Measurements from ENCODE around the gene KREMEN1. TPM values are rescaled to one million over a fixed set of nuclear protein-coding genes. Genes with fewer than 3 reads are reported as not detected.

The KREMEN1 gene
- total and polyA plus RNA-seq, 2 of the 4 experiments (the other 2 are of a cell fraction): 2.9 to 4.6 TPM

DNA sequence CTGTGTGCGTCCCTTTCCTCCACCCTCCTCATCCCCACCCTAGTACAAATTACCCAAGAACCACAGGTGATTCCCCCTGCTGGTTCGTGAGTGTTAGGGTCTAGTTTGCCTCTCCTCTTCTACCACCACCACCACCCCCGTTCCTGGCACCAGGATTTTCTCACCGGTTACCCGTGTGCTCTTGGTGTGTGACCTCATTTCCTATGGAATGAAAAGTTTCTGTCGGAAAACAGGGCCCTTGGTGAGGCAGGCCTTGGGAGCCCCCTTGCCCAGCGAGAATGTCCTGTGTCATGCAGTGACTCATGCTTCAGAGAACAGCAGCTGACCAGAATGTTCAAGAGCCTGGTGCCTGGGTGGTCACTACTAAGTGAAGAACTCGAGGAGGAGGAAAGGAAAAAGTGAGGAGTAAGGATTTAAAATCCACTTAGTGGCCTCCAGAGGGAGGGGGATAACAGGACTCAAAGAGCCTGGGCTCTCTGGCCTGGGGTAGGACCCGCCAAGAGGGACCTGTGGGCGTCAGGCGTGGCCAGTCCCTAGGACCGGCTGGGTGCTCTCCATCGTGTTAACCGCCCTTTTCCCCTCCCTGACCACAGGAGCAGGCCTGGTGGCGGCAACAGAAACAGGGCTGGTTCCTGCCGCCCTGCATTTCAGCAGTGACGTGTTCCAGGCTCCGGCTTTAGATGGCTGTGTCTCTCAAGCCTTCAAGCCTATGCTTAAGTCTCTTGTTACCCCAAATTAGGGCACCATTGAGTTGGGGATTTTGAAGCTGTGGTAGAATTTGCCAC lies 41.4 kb upstream of the KREMEN1 start (continued):
- TF ChIP-seq MXI1 (IDR thresholded peaks at IDR 0.05; ENCODE audit: borderline replicate concordance, low read depth, low read length) (no peak), CHD1 (IDR thresholded peaks at IDR 0.05; ENCODE audit: low read depth, low read length) (peak; percentile 59; the same call in 1 of the 2 replicates), SMC3 (IDR thresholded peaks at IDR 0.05; ENCODE audit: low read depth, low read length) (no peak)

DNA sequence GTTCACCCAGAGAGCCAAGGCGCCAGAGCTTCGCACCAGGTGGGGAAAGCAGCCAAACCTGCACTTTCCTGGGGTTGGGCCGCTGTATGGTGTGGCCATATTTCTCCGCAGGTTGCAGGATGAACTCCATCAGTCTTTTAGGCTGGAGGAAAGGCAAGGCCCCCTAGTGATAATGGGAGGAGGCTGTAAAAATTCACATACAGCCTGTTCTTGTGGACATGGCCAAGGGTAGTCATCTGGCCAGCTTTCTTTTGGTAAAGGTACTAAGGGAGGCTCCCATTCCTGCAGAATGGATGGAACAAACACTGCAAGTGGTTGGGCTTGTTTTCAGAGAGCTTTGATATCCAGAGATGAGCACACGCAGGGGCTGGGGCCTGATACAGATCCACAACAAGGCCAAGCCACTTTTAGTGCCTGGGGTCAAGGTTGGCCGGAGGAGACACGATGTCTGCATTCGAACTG lies 40.8 kb upstream of the KREMEN1 start:
- ATAC-seq (ENCODE audit: low read depth): no peak
- Histone ChIP-seq H2BK15ac (ENCODE audit: low read depth, low read length) (peak overlapping the region; percentile 89; the same call in 2 of the 3 replicates), H3K4me1 (ENCODE audit: control insufficient read depth, insufficient read depth, low read length) (peaks cover 18% of the 10 kb centered on the region), H3K27ac (ENCODE audit: insufficient read depth, low read length) (peak overlapping the region; percentile 87), H4K91ac (ENCODE audit: insufficient read depth, low read depth, low read length) (peak overlapping the region; percentile 93), H4K8ac (ENCODE audit: low read depth in 2 of 2, low read length in 2 of 2) (peak overlapping the region; percentile 74 to 90), H2AK5ac (ENCODE audit: low read depth, low read length) (peak overlapping the region; percentile 82), H3K36me3 (ENCODE audit: control insufficient read depth, insufficient read depth, low read length) (no peaks in the 10 kb centered on the region), H3K9ac (ENCODE audit: low read depth, low read length) (peak overlapping the region; percentile 31; the same call in 1 of the 2 replicates), H3K56ac (ENCODE audit: extremely low read depth, insufficient read depth, low read length) (peak overlapping the region; percentile 75; the same call in 1 of the 2 replicates), H2BK5ac (ENCODE audit: low read depth, low read length, poor library complexity, severe bottlenecking) (peak overlapping the region; percentile 90), H3K18ac (ENCODE audit: low read depth, low read length) (peak overlapping the region; percentile 78), H2AFZ (replicated peaks; ENCODE audit: low read length, poor library complexity) (peak overlapping the region; percentile 90), H4K20me1 (ENCODE audit: insufficient read depth, low read length) (no peaks in the 10 kb centered on the region), H2BK20ac (ENCODE audit: low read depth, low read length) (peak overlapping the region; percentile 89), H3K79me1 (ENCODE audit: low read depth in 1 of 2, low read length in 2 of 2) (peaks cover 17 to 27% of the 10 kb centered on the region in 2 experiments; a peak in 3 of 4 replicates), H3K14ac (replicated peaks; ENCODE audit: low read depth, low read length) (peak overlapping the region; percentile 81), H4K5ac (ENCODE audit: low read depth, low read length) (peak overlapping the region; percentile 83), H3K4me2 (ENCODE audit: low read depth, low read length) (peak overlapping the region; percentile 66), H3K23ac (ENCODE audit: low read depth, low read length) (peak overlapping the region; percentile 61), H3K9me3 (ENCODE audit: control insufficient read depth, insufficient read depth, low read length) (no peaks in the 10 kb centered on the region), H3K27me3 (ENCODE audit: control insufficient read depth, insufficient read depth, low read length) (no peaks in the 10 kb centered on the region), H3K4me3 (ENCODE audit: insufficient read depth, low read depth, low read length) (no peak overlapping the region), H3K4ac (ENCODE audit: low read depth, low read length) (peak overlapping the region; percentile 90), H2BK120ac (ENCODE audit: low read depth, low read length) (peak overlapping the region; percentile 91), H3K9me1 (ENCODE audit: insufficient read depth, low read length) (peaks cover 16% of the 10 kb centered on the region), H2AK9ac (replicated peaks; ENCODE audit: low read depth, low read length, poor library complexity) (peak overlapping the region; percentile 91)
- no peak for DNase-seq
- BruUV-seq (replicated peaks): no TSS peak
- ChIA-PET CTCF (interaction anchor here (2.1 kb wide), 1 partner anchor 9 kb away, joined by 14 read pairs; no protein-coding TSS in a partner anchor), POLR2A (ENCODE audit: unreplicated experiment) (interaction anchor here (0.5 kb wide), 1 partner anchor 801 kb away, joined by 5 read pairs; no protein-coding TSS in a partner anchor)
- intact Hi-C loops (cut with micrococcal nuclease): loop anchor here (5.0 kb wide), 1 partner anchor 130 kb away; no protein-coding TSS in a partner anchor
- 67% methylated on average over 1 of the region's 8 CpGs; no CpG with 5 or more reads in 1 of the 2 experiments for WGBS, 2 experiments (ENCODE audit: extremely low coverage in 2 of 2, insufficient read length in 1 of 2)
- in situ Hi-C loops (cut with MboI; ENCODE audit: low sequenced_read_pairs): loop anchor here (10.0 kb wide), 1 partner anchor 427 kb away; no protein-coding TSS in a partner anchor
- dilution Hi-C loops (cut with HindIII; ENCODE audit: low sequenced_read_pairs, unreplicated experiment): no loop called here
- TF ChIP-seq CEBPB (IDR thresholded peaks at IDR 0.05; ENCODE audit: low read depth, low read length) (no peak), MAZ (IDR thresholded peaks at IDR 0.05; ENCODE audit: borderline replicate concordance, low read depth, low read length) (no peak), FOS (IDR thresholded peaks at IDR 0.05; ENCODE audit: low read depth, low read length) (no peak), MXI1 (IDR thresholded peaks at IDR 0.05; ENCODE audit: borderline replicate concordance, low read depth, low read length) (no peak), BHLHE40 (IDR thresholded peaks at IDR 0.05; ENCODE audit: low read depth, low read length) (no peak), SMC3 (IDR thresholded peaks at IDR 0.05; ENCODE audit: low read depth, low read length) (no peak), CHD1 (IDR thresholded peaks at IDR 0.05; ENCODE audit: low read depth, low read length) (no peak), NFE2L2 (IDR thresholded peaks at IDR 0.05; ENCODE audit: low read depth, low read length) (no peak), RFX5 (IDR thresholded peaks at IDR 0.05; ENCODE audit: low read depth, low read length) (no peak), RCOR1 (IDR thresholded peaks at IDR 0.05; ENCODE audit: insufficient replicate concordance, low read length) (no peak)
- TF ChIP-seq, protein P1, sequence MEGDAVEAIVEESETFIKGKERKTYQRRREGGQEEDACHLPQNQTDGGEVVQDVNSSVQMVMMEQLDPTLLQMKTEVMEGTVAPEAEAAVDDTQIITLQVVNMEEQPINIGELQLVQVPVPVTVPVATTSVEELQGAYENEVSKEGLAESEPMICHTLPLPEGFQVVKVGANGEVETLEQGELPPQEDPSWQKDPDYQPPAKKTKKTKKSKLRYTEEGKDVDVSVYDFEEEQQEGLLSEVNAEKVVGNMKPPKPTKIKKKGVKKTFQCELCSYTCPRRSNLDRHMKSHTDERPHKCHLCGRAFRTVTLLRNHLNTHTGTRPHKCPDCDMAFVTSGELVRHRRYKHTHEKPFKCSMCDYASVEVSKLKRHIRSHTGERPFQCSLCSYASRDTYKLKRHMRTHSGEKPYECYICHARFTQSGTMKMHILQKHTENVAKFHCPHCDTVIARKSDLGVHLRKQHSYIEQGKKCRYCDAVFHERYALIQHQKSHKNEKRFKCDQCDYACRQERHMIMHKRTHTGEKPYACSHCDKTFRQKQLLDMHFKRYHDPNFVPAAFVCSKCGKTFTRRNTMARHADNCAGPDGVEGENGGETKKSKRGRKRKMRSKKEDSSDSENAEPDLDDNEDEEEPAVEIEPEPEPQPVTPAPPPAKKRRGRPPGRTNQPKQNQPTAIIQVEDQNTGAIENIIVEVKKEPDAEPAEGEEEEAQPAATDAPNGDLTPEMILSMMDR (conservative IDR thresholded peaks at IDR 0.05; ENCODE audit: low read depth, low read length): no peak
- TF ChIP-seq, protein P2, sequence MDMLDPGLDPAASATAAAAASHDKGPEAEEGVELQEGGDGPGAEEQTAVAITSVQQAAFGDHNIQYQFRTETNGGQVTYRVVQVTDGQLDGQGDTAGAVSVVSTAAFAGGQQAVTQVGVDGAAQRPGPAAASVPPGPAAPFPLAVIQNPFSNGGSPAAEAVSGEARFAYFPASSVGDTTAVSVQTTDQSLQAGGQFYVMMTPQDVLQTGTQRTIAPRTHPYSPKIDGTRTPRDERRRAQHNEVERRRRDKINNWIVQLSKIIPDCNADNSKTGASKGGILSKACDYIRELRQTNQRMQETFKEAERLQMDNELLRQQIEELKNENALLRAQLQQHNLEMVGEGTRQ (IDR thresholded peaks at IDR 0.05; ENCODE audit: low read depth, low read length): no peak
